GM21723 (cell line): Measurements from ENCODE around the gene ADNP2.

ENCODE experiments used
- ATAC-seq: cut with Tn5 transposase; IDR thresholded peaks from one replicate; pipeline ENCODE4 v1.9.1; 2021; ENCODE audit warnings: mild to moderate bottlenecking, moderate library complexity; ENCODE audit not compliant: unreplicated experiment

The ADNP2 gene

DNA sequence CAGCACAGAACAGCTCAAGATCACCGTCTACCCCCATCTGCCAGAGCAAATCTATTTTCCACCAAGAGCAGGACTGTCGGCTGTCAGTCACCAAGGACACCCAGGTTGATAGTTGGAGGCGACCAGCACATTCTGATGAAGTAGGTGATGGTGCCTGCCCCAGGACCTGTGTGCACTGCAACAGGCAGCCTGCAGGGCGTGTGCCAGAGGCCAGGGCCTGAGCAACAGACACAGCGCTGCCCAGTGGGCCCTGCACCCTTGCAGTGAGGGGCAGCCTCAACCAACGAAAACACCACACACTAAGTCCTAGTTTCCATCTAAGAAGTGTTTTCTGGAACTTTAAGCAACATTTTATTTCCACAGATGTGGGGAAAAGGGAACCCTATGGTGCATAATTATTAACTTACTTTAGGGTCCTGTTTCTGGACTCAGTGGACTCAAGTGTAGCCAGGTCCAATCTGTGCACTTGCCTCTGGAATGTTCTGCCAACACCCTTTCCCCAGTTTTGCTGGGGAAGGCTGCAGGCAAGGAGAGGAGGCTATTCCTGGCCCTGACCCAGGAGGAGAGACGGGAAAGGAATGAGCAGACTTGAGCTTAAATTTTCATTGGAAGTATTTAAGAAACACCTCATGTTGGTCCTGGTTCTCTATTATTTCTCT, 61.5 kb downstream of the ADNP2 start:
- no peak for ATAC-seq

DNA sequence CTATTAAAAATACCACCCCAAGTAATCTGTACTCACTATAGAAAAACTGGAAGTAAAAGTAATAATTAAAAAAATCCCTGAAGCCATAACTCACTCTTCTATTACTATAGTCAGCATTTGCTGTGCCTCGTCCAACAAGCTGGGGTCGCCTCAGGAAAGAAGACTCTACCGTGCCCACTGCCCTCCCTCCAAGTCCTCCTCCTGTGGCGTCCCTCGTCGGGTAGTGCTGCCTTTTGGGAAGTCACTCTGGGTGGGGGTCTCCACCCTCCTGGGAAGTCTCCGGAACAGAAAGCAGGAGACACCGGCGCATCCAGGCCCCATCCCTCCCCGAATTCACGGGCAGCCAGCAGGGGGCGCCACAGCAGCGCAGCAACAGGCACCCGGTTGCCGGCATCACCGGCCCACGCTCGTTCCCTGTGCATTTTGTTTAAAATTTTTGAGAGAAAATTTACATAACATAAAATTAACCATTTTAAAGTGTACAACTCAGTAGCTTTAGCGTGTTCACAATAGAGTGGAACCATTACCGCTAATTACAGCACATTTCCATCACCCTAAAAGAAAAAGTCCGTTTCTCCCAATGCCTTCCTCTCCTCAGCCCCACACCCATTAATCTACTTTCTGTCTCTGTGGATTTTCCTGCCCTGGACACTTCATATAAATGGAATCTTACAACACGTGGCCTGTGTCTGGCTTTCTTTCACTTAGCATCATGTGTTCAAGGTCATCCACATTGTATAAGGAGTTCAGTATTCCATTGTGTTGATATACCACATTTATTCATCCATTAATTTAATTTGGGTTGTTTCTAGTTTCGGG, 62.2 kb downstream of the ADNP2 start:
- ATAC-seq, result no peak

GRCh38 chr18:80172056-80172455, 63.0 kb downstream of the ADNP2 start:
- no peak for ATAC-seq

DNA sequence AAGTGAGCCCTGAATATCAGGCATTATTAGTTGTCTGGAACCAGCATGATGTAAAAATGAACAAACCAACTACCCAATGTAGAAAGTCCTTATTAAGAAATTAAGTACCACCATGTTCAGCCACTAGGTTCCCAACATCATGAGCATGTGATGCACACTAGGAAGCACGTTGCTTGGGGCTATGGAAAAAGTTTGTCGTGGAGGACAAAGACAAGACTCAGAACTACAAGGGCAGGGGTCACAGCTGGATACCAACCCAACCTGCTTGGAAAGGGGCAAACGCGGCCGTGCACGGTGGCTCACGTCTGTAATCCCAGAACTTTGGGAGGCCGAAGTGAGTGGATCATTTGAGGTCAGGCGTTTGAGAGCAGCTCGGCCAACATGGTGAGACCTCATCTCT, 64.0 kb downstream of the ADNP2 start:
- ATAC-seq, result no peak

- no peak for ATAC-seq
Observed at GRCh38 chr18:80175451-80176204, 66.6 kb downstream of the ADNP2 start.

- no peak for ATAC-seq
Observed at GRCh38 chr18:80176334-80177073, 67.4 kb downstream of the ADNP2 start.

GRCh38 chr18:80177128-80177527, 68.1 kb downstream of the ADNP2 start:
- no peak for ATAC-seq

- ATAC-seq, result no peak
Observed at GRCh38 chr18:80178935-80179818, 70.1 kb downstream of the ADNP2 start.

GRCh38 chr18:80179857-80180558, 70.9 kb downstream of the ADNP2 start:
- peak; percentile 49 for ATAC-seq

GRCh38 chr18:80180778-80181564, 71.9 kb downstream of the ADNP2 start:
- no peak for ATAC-seq

DNA sequence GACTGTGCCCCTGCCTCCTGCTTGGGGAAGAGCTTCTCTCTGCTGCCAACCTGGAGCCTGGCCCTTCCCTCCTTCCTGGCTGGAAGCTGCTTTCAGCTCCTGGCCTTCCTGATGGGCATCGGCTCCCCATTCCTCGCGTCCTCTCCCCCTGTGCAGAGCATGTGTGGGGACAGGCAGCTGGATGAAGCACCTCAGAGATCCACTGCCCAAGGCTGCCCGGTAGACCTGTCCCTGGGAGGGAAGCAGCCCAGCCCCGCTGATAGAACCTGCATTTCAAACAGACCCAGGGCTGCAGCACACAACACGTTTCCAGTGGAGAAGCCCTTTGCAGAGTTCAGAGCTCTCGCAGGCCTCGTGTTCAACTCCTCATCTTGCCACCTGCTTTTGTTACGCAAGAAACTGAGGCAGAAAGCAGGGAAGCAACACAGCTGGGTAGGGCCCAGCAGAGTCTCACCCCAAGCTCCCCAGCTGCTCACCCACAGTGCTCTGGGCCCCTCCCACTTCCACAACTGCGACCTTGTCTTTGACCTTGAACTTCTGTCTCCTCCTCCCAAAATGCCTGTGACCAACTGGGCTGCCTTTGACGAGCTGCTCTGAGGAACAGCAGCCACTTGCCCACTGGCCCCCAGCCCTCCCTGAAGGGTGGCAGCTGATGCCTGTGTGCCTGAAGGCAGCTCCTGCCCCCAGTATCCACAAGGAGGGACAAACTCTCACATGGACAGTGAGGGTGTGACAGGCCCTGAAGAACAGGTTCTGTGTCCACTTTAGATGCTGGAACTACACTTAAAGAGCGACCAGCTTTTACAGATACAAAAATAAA, 72.8 kb downstream of the ADNP2 start:
- ATAC-seq, result no peak

- ATAC-seq, result no peak
Observed at GRCh38 chr18:80182855-80183254, 73.8 kb downstream of the ADNP2 start.

DNA sequence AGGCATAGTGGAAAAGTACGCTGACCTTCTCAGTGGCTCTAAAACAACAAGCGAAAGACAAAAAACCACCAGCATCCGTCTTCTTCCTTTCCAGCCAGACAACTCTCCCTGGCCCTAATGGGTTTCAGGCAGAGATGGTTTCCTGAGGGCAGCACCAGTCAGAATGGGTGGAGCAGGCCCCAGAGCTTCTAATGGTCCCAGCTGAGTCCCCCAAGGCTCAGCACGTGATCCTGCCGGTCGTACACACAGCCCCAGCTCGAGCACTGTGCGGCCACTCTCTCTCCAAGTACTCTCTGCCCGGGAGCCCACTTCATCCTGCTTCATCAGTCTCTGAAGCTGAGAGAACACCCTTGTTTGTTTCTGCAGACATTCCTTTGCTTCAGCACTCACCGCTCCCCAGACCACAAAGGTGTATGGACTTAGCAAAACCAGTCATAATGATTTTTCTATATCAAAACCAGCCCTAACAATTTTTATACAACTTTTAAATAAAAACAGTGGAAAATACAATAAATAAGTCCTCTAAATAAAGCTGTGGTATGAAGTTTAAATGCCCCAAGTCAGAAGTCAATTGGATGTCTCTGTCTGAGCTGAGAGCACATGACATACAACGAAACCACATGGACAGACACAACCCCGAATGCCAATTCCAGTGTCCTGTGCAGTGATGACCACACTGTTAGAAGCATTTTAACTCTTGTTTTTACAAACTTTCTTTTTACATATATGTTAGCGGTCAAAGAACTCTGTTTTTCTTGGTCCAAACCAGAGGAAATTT, 74.4 kb downstream of the ADNP2 start:
- no peak for ATAC-seq

DNA sequence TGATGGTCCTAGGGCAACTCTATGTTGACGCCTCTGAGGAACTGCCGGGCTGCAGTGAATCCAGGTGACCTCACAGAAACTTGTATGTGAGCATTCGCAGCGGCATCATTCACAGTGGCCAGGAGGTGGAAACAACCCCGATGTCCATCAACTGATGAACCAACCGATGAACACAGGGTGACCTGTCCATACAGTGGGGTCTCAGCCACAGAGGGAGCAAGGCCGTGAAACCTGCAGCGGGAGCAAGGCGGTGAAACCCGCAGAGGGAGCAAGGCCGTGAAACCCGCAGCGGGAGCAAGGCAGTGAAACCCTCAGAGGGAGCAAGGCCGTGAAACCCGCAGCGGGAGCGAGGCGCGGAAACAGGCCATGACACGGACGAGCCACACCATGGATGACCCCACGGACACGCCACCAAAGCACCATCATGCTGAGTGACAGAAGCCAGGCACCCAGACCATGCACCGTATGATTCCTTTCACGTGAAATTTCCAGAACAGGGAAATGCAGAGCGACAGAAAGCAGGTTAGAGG, 75.2 kb downstream of the ADNP2 start:
- no peak for ATAC-seq

DNA sequence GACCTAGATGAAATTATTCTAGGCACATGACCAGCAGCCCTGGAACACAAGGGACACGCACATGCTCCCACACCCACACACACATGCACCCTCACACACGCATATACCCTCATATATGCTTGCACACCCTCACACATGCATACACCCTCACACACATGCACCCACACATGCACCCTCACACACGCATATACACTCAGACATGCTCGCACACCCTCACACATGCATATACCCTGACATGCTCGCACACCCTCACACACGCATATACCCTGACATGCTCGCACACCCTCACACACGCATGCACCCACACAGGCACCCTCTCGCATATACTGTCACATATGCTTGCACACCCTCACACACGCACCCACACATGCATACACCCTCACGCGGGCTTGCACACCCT, 76.5 kb downstream of the ADNP2 start:
- ATAC-seq, result no peak

GRCh38 chr18:80187956-80188642, 79.0 kb downstream of the ADNP2 start:
- no peak for ATAC-seq
